ENCODE measurements around the gene CEP131.

The CEP131 gene

GRCh38 chr17:81143717-81144422 is 78.9 kb downstream of the CEP131 start:
- no peak for DNase-seq

- DNase-seq = no peak
These were observed 79.6 kb downstream of the CEP131 start for GRCh38 chr17:81143200-81143527.

GRCh38 chr17:81142301-81143199 is 80.2 kb downstream of the CEP131 start:
- peak; percentile 87 for DNase-seq

GRCh38 chr17:81140695-81141094 is 82.1 kb downstream of the CEP131 start:
- DNase-seq = no peak

- DNase-seq = no peak
These were observed 82.7 kb downstream of the CEP131 start for GRCh38 chr17:81140018-81140417.

All from NCI-H345 (cell line).